Pancreas (tissue), 10 donors: Measurements from ENCODE around the gene SPATS2L. TPM values are rescaled to one million over a fixed set of nuclear protein-coding genes. Genes with fewer than 3 reads are reported as not detected.

Source experiments
- ATAC-seq, 4 donors: fragments of 200-7000 bp; cut with Tn5 transposase; one replicate each; pipeline versions ENCODE4 v1.8.0 to v1.9.1; 2020; ENCODE audit warnings: mild to moderate bottlenecking in 4 of 4, moderate library complexity in 4 of 4
- DNase-seq, 6 donors: peaks; one replicate each; pipeline ENCODE4 v3.0.0-alpha.2; 2020
- FAIRE-seq: peaks from 2 replicates; lab custom pipeline; 2012; peaks lifted over from hg19 to GRCh38; lab: Jason Lieb, UNC
- H3K27ac ChIP-seq, 4 donors: fragments of 200-600 bp; sonication (generic); 1 replicate in 3 of 4; 2 replicates in 1 of 4; pipeline versions ENCODE4 v1.5.0 to v1.8.0; 2020
- H3K27me3 ChIP-seq, 4 donors: fragments of 200-600 bp; one replicate each; pipeline ENCODE4 v1.8.0; 2021
- H3K36me3 ChIP-seq, 3 donors: fragments of 200-600 bp; sonication (generic) in 1 of 3; one replicate each; pipeline versions ENCODE4 v1.5.0 to v1.8.0; 2020 to 2021
- H3K4me1 ChIP-seq, 3 donors: fragments of 200-600 bp; one replicate each; pipeline ENCODE4 v1.8.0; 2021
- H3K4me3 ChIP-seq, 4 donors: fragments of 200-600 bp; sonication (generic) in 2 of 4; one replicate each; pipeline versions ENCODE4 v1.5.0 to v1.8.0; 2020 to 2021
- H3K9me3 ChIP-seq, 4 donors: fragments of 200-600 bp; one replicate each; pipeline ENCODE4 v1.8.0; 2021
- CTCF ChIP-seq, 4 donors: fragments of 200-600 bp; sonication (generic) in 3 of 4; IDR thresholded peaks; one replicate each; pipeline versions ENCODE4 v1.5.0 to v1.8.0; 2021; ENCODE audit warnings: antibody characterized with exemption in 4 of 4
- WGBS, 2 donors: extraction: QIAGEN DNeasy Blood & Tissue Kit; methylation state at CpG; one replicate each; pipeline ENCODE4 v1.1.7; 2013; 5-methylcytosine and 5-hydroxymethylcytosine counted together
- intact Hi-C, 3 donors: fragments of 100-400 bp; cut with DNase I; formaldehyde crosslinking; loops; one replicate each; pipeline versions ENCODE4 v1.11.1 to v1.14.2; 2022
- polyA plus RNA-seq, 2 donors: library from polyadenylated mRNA; stranded (reverse); fragments of 200-250 nt; gene quantifications; one replicate each; pipeline ENCODE4 v1.2.3, GENCODE V29; 2013
- total RNA-seq, 6 donors: library from RNA; stranded (reverse); fragmentation: NEBNext Ultra II Directional in 4 of 6; extraction: Animal tissue kit (Norgen Biotek cat#: 25700) in 4 of 6; gene quantifications; one replicate each; pipeline versions ENCODE4 v1.2.1 to v1.2.4, GENCODE V29; 2021 to 2023
- donor health status: healthy with polysubstance abuse.
- donor health status: DM: no; HTN: no; CAD: no; lungs with moderate emphysema.
- donor health status: DM: no; HTN: no; CAD: no.
- donor health status: control.
- donor health status: control.
- donor health status: Bipolar disorder and iron deficiency.
- donor health status: DM: yes; HTN: yes; CAD: no.
- donor health status: DM: no; HTN: no; CAD: no.
- donor health status: DM: no; HTN: no; CAD: no.
- donor health status: DM: yes; HTN: yes; CAD: no.

Gene SPATS2L
- total and polyA plus RNA-seq, 8 donors, result 28.8 to 87.0 (median 40.8) TPM

- no peaks in the 10 kb centered on the region for H3K36me3 ChIP-seq
- no peaks in the 10 kb centered on the region for H3K9me3 ChIP-seq
- DNase-seq (no peak), FAIRE-seq (no peak), ATAC-seq (peak; percentile 26 to 62 (median 53))
- H3K4me3 ChIP-seq, result no peak overlapping the region
- H3K27me3 ChIP-seq, result no peaks in the 10 kb centered on the region
- intact Hi-C loops, result no loop called here
- peaks cover 0 to 10% (median 0%) of the 10 kb centered on the region in 3 donors for H3K4me1 ChIP-seq
- WGBS, 2 donors, result 13 to 21% methylated on average over 5 of the region's 5 CpGs
- TF ChIP-seq CTCF (IDR thresholded peaks at IDR 0.05), result no peak
- H3K27ac ChIP-seq, result peak overlapping the region in 3 of 4 donors; percentile 29 to 70 (median 40)
Observed at GRCh38 chr2:200259577-200259957, 46.9 kb upstream of the SPATS2L start.

GRCh38 chr2:200262047-200262446 is 44.4 kb upstream of the SPATS2L start:
- no peak for FAIRE-seq
- Histone ChIP-seq H3K27me3 (no peaks in the 10 kb centered on the region), H3K4me3 (no peak overlapping the region), H3K4me1 (peaks cover 0 to 10% (median 0%) of the 10 kb centered on the region in 3 donors), H3K27ac (no peak overlapping the region), H3K36me3 (no peaks in the 10 kb centered on the region), H3K9me3 (no peaks in the 10 kb centered on the region)
- intact Hi-C loops, result no loop called here
- no peak for ATAC-seq
- no peak for TF ChIP-seq CTCF (IDR thresholded peaks at IDR 0.05)
- 96 to 98% methylated on average over 2 of the region's 2 CpGs for WGBS, 2 donors
- DNase-seq, result no peak

GRCh38 chr2:200263279-200263678 is 43.2 kb upstream of the SPATS2L start:
- intact Hi-C loops, result no loop called here
- no peaks in the 10 kb centered on the region for H3K9me3 ChIP-seq
- no peak for ATAC-seq
- H3K4me1 ChIP-seq, result peaks cover 0 to 4% (median 0%) of the 10 kb centered on the region in 3 donors
- no peak overlapping the region for H3K27ac ChIP-seq
- no peak for TF ChIP-seq CTCF (IDR thresholded peaks at IDR 0.05)
- no peaks in the 10 kb centered on the region for H3K36me3 ChIP-seq
- H3K27me3 ChIP-seq, result no peaks in the 10 kb centered on the region
- FAIRE-seq, result no peak
- DNase-seq, result no peak
- H3K4me3 ChIP-seq, result no peak overlapping the region
- 96 to 100% methylated on average over 1 of the region's 1 CpG for WGBS, 2 donors

GRCh38 chr2:200264631-200265030 is 41.9 kb upstream of the SPATS2L start:
- no peak for TF ChIP-seq CTCF (IDR thresholded peaks at IDR 0.05)
- DNase-seq (no peak), ATAC-seq (no peak), FAIRE-seq (no peak)
- intact Hi-C loops, result no loop called here
- Histone ChIP-seq H3K9me3 (no peaks in the 10 kb centered on the region), H3K27ac (no peak overlapping the region), H3K36me3 (no peaks in the 10 kb centered on the region), H3K27me3 (no peaks in the 10 kb centered on the region), H3K4me3 (no peak overlapping the region), H3K4me1 (no peaks in the 10 kb centered on the region)
- WGBS, 2 donors, result 68 to 69% methylated on average over 2 of the region's 2 CpGs

- no peak for DNase-seq
- Histone ChIP-seq H3K4me1 (no peaks in the 10 kb centered on the region), H3K27me3 (no peaks in the 10 kb centered on the region), H3K27ac (no peak overlapping the region), H3K4me3 (no peak overlapping the region), H3K36me3 (no peaks in the 10 kb centered on the region), H3K9me3 (no peaks in the 10 kb centered on the region)
- ATAC-seq, result no peak
- FAIRE-seq, result no peak
- intact Hi-C loops, result no loop called here
- WGBS, 2 donors, result 89 to 92% methylated on average over 5 of the region's 5 CpGs
- no peak for TF ChIP-seq CTCF (IDR thresholded peaks at IDR 0.05)
Observed at GRCh38 chr2:200266406-200266805, 40.1 kb upstream of the SPATS2L start.
